Measurements from ENCODE around the gene ADGRA1. TPM values are rescaled to one million over a fixed set of nuclear protein-coding genes. Genes with fewer than 3 reads are reported as not detected.

The ADGRA1 gene
- total and polyA plus RNA-seq, 5 donors, result 0.02 to 0.14 TPM; not detected in 3

- Histone ChIP-seq H3K27ac (ENCODE audit: low read length) (no peak overlapping the region), H3K9me3 (ENCODE audit: control insufficient read depth, low read length) (no peaks in the 10 kb centered on the region), H3K27me3 (ENCODE audit: control insufficient read depth, insufficient read depth) (no peaks in the 10 kb centered on the region), H3K4me3 (ENCODE audit: low read length) (no peak overlapping the region), H3K4me1 (ENCODE audit: control insufficient read depth, insufficient read depth, low read length) (no peaks in the 10 kb centered on the region)
- intact Hi-C loops (cut with DNase I), result no loop called here
- 46% methylated on average over 16 of the region's 16 CpGs for WGBS
- DNase-seq, result peak in 1 of 3 donors; percentile 16
- ATAC-seq, result no peak
Measured at GRCh38 chr10:133087045-133087678, 562 bp upstream of the ADGRA1 start.

DNA sequence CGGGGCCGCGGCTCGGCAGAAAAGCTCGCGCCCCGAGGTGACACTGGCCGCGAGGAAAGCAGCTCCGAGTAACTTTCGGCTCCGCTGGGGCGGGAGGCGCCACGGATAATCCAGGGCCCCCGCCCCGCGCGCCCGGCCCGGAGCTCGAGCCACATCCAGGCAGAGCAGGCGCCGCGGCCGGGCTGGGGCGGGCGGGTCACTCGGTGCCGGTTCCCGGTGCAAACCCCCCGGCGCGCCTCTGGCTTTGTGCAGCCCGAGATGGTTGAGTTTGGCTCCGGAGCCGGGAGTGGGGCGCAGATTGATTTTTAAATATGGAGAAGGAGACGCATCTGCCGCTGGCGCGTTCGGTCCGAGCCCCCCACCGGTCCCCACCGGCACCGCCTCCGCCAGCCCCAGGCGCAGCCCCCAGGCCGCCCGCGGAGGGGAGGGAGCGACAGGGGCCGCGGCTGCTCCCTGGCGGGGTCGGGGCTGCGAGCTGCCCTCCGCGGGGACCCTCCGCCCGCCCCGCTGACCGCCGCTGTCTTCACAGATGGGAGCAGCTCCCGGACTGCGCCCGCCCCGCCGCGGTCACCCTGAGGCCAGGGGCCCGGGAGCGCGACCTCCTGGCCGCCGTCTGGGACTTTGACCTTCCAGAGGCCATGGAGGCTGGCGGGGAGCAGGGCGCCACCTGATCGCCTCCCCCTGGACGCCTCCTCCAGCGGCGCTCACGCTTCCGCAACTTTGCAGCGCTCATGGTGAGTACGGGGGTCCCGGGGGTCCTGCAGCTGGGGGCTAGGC is 643 bp downstream of the ADGRA1 start:
- no peaks in the 10 kb centered on the region for H3K4me1 ChIP-seq (ENCODE audit: control insufficient read depth, insufficient read depth, low read length)
- intact Hi-C loops (cut with DNase I), result no loop called here
- no peak overlapping the region for H3K4me3 ChIP-seq (ENCODE audit: low read length)
- WGBS, result under 1% methylated on average over 87 of the region's 87 CpGs
- no peaks in the 10 kb centered on the region for H3K9me3 ChIP-seq (ENCODE audit: control insufficient read depth, low read length)
- peak in 1 of 3 donors; percentile 28 for DNase-seq
- no peak for ATAC-seq
- H3K27ac ChIP-seq (ENCODE audit: low read length), result no peak overlapping the region
- H3K27me3 ChIP-seq (ENCODE audit: control insufficient read depth, insufficient read depth), result no peaks in the 10 kb centered on the region

DNA sequence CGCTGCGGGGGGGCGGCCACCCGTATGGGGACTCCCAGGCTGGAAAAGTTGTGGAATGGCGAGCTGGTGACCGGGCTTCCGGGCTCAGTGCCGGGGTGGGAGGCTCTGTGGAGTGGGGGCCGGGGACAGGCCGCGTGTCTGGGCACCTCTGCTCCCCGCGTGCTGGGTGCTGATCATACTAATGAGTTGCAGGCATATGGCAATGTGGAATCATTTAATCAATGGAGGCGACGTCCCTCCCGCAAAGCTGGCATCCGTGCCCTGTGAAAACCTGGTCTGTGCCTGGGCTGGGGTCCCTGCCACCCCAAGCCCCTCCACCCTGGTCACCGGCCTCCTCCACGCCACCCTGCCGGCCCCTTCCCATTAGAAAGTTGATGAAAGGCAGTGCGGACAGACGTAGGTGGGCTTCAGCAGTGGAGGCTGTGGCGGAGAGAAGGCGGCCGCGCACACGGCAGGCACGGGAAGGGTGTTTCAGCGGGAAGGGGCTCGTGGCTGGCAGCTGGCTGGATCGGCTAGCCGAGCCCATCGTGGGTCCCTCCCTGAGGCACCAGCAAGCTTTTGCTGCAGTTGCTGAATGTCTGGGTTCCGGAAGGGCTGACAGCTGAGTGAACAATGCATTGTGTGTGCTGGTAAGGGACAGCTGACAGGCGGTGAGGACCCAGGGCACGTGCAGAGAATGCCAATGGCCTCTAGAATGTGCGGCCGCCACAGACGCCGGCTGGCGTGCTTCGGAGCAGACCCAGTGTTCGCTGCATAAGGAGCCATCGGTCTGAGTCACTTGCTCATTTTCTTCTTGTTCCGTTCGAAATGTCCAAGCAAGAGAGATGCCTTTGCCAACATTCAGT is 1.5 kb downstream of the ADGRA1 start:
- no peak for ATAC-seq
- no peaks in the 10 kb centered on the region for H3K9me3 ChIP-seq (ENCODE audit: control insufficient read depth, low read length)
- intact Hi-C loops (cut with DNase I), result no loop called here
- H3K4me3 ChIP-seq (ENCODE audit: low read length), result no peak overlapping the region
- H3K27ac ChIP-seq (ENCODE audit: low read length), result no peak overlapping the region
- H3K27me3 ChIP-seq (ENCODE audit: control insufficient read depth, insufficient read depth), result no peaks in the 10 kb centered on the region
- 54% methylated on average over 46 of the region's 46 CpGs for WGBS
- peak in 1 of 3 donors; percentile 32 for DNase-seq
- H3K4me1 ChIP-seq (ENCODE audit: control insufficient read depth, insufficient read depth, low read length), result no peaks in the 10 kb centered on the region

DNA sequence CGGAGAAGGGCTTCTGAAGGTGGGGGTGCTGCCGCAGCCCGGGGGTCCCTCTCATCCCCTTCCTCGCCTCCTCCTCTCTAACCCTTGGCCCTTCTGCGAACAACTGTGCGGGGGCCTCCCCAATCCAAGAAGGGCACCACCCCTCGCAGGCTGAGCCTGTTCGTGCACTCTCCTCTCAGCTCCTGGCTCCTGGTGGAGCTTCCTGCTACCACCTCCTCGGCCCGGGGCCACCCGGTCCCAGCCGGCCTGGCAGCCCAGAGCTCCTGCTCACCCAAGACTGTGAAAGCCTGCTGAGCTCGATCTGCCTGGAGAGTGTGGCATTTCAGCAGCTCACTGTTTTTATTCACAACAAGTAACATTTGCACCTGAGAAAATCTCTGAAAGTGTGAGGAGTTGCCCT is 2.4 kb downstream of the ADGRA1 start:
- Histone ChIP-seq H3K4me3 (ENCODE audit: low read length) (no peak overlapping the region), H3K9me3 (ENCODE audit: control insufficient read depth, low read length) (no peaks in the 10 kb centered on the region), H3K4me1 (ENCODE audit: control insufficient read depth, insufficient read depth, low read length) (no peaks in the 10 kb centered on the region), H3K27ac (ENCODE audit: low read length) (no peak overlapping the region), H3K27me3 (ENCODE audit: control insufficient read depth, insufficient read depth) (no peaks in the 10 kb centered on the region)
- intact Hi-C loops (cut with DNase I), result no loop called here
- ATAC-seq (no peak), DNase-seq (peak in 1 of 3 donors; percentile 6)
- WGBS, result 58% methylated on average over 13 of the region's 13 CpGs

DNA sequence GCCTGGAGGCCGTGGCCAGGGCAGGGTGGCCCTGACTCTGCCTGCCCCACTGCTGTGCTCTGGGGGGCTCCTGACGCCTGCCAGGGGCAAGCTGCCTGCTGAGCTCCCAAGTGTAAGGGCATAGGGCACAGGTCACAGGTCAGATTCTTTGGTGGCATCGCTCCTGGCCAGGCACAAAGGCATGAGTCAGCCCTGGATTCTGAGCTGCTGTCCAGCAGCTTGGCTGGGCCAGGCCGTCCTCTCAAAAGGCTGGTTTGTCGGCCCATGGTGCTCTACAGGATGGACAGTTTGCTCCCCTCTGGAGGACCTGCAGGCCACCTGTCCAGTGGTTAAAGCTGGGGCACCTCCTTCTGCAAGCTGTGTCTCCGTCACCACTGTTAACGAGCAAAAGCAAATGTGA is 2.9 kb downstream of the ADGRA1 start:
- H3K27ac ChIP-seq (ENCODE audit: low read length), result no peak overlapping the region
- intact Hi-C loops (cut with DNase I), result no loop called here
- no peaks in the 10 kb centered on the region for H3K4me1 ChIP-seq (ENCODE audit: control insufficient read depth, insufficient read depth, low read length)
- no peak overlapping the region for H3K4me3 ChIP-seq (ENCODE audit: low read length)
- no peaks in the 10 kb centered on the region for H3K9me3 ChIP-seq (ENCODE audit: control insufficient read depth, low read length)
- WGBS, result 67% methylated on average over 7 of the region's 7 CpGs
- H3K27me3 ChIP-seq (ENCODE audit: control insufficient read depth, insufficient read depth), result no peaks in the 10 kb centered on the region
- ATAC-seq (no peak), DNase-seq (peak in 1 of 3 donors; percentile 3)

- DNase-seq (peak in 1 of 3 donors; percentile 5), ATAC-seq (no peak)
- Histone ChIP-seq H3K9me3 (ENCODE audit: control insufficient read depth, low read length) (no peaks in the 10 kb centered on the region), H3K27ac (ENCODE audit: low read length) (no peak overlapping the region), H3K4me1 (ENCODE audit: control insufficient read depth, insufficient read depth, low read length) (no peaks in the 10 kb centered on the region), H3K27me3 (ENCODE audit: control insufficient read depth, insufficient read depth) (no peaks in the 10 kb centered on the region), H3K4me3 (ENCODE audit: low read length) (no peak overlapping the region)
- WGBS, result 86% methylated on average over 10 of the region's 10 CpGs
- intact Hi-C loops (cut with DNase I), result no loop called here
Measured at GRCh38 chr10:133091316-133091715, 3.6 kb downstream of the ADGRA1 start.

GRCh38 chr10:133093291-133093690 is 5.6 kb downstream of the ADGRA1 start:
- DNase-seq (no peak), ATAC-seq (no peak)
- no peaks in the 10 kb centered on the region for H3K27me3 ChIP-seq (ENCODE audit: control insufficient read depth, insufficient read depth)
- no peaks in the 10 kb centered on the region for H3K4me1 ChIP-seq (ENCODE audit: control insufficient read depth, insufficient read depth, low read length)
- H3K4me3 ChIP-seq (ENCODE audit: low read length), result no peak overlapping the region
- H3K9me3 ChIP-seq (ENCODE audit: control insufficient read depth, low read length), result no peaks in the 10 kb centered on the region
- no peak overlapping the region for H3K27ac ChIP-seq (ENCODE audit: low read length)
- intact Hi-C loops (cut with DNase I), result no loop called here
- WGBS, result 86% methylated on average over 15 of the region's 15 CpGs

- intact Hi-C loops (cut with DNase I), result no loop called here
- Histone ChIP-seq H3K27ac (ENCODE audit: low read length) (no peak overlapping the region), H3K9me3 (ENCODE audit: control insufficient read depth, low read length) (no peaks in the 10 kb centered on the region), H3K27me3 (ENCODE audit: control insufficient read depth, insufficient read depth) (no peaks in the 10 kb centered on the region), H3K4me3 (ENCODE audit: low read length) (no peak overlapping the region), H3K4me1 (ENCODE audit: control insufficient read depth, insufficient read depth, low read length) (no peaks in the 10 kb centered on the region)
- 81% methylated on average over 22 of the region's 22 CpGs for WGBS
- no peak for ATAC-seq
- peak in 1 of 3 donors; percentile 25 for DNase-seq
Measured at GRCh38 chr10:133094286-133094685, 6.6 kb downstream of the ADGRA1 start.

DNA sequence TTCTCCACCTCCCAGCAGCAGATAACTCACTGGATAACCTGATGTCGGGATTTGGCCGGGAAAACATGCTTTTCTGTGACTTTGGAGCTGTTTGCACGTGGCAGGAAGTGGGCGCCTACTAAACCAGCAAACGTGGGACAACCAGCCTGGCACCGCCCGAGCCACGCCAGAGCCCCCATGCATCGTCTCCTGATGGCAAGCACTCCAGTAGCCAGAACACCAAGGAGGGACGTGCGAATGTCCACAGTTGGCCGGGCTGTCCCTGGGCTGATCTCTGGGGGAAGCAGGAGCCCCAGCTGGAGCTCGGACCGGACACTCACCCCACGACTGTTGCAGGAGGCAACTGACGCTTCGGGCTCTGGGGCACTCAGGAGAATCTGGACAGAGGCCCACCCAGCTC is 7.1 kb downstream of the ADGRA1 start:
- intact Hi-C loops (cut with DNase I), result no loop called here
- H3K27ac ChIP-seq (ENCODE audit: low read length), result no peak overlapping the region

GRCh38 chr10:133095586-133095985 is 7.9 kb downstream of the ADGRA1 start:
- WGBS, result 82% methylated on average over 16 of the region's 16 CpGs
- intact Hi-C loops (cut with DNase I), result no loop called here
- Histone ChIP-seq H3K27ac (ENCODE audit: low read length) (no peak overlapping the region), H3K9me3 (ENCODE audit: control insufficient read depth, low read length) (no peaks in the 10 kb centered on the region), H3K27me3 (ENCODE audit: control insufficient read depth, insufficient read depth) (no peaks in the 10 kb centered on the region), H3K4me3 (ENCODE audit: low read length) (no peak overlapping the region), H3K4me1 (ENCODE audit: control insufficient read depth, insufficient read depth, low read length) (no peaks in the 10 kb centered on the region)
- ATAC-seq, result no peak
- peak in 1 of 3 donors; percentile 14 for DNase-seq

More for the DNA sequence above, 7.1 kb downstream of the ADGRA1 start:
- Histone ChIP-seq H3K27me3 (ENCODE audit: control insufficient read depth, insufficient read depth) (no peaks in the 10 kb centered on the region), H3K4me3 (ENCODE audit: low read length) (no peak overlapping the region), H3K4me1 (ENCODE audit: control insufficient read depth, insufficient read depth, low read length) (no peaks in the 10 kb centered on the region), H3K9me3 (ENCODE audit: control insufficient read depth, low read length) (no peaks in the 10 kb centered on the region)
- WGBS, result 82% methylated on average over 17 of the region's 17 CpGs
- DNase-seq (peak in 1 of 3 donors; percentile 13), ATAC-seq (no peak)

Data from right cardiac atrium (tissue), 5 donors.